ENCODE results near the gene TSPAN5. TPM values are rescaled to one million over a fixed set of nuclear protein-coding genes. Genes with fewer than 3 reads are reported as not detected.

TSPAN5 gene
- total and polyA plus RNA-seq, 2 of the 4 experiments (the other 2 are of a cell fraction) = 64.8 to 79.6 TPM

DNA sequence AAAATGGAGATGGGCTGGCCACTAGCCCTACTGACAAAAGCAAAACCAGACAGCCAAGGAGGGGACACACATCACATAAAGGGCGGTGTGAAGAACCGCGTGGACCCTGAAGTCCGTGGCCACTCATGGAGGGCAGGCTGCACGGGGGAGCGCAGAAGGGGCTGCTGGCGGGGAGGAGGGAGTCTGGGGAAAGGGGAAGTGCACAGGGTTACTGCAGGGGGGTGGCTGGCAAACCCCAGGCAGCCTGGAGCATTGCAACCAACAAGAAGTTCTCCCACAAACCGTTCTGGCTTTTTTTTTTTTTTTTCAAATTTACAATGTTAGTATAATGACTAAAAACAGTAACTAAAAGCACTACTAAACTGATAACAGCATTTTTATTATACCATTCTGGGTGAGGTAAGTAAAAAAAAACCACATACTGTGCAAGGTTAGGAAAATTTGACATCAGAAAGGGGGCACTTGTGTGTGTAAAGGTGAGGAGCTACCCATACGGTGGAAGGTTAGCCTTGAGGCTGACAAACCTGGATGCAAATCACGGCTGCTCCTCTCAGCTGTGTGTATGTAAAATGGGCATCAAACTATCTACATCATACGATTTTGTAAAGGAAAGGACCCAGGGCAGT lies 87.1 kb downstream of the TSPAN5 start:
- Histone ChIP-seq H3K27ac (ENCODE audit: insufficient read depth, low read length) (no peak overlapping the region), H2BK5ac (ENCODE audit: low read depth, low read length, poor library complexity, severe bottlenecking) (no peak overlapping the region), H3K27me3 (ENCODE audit: control insufficient read depth, insufficient read depth, low read length) (no peaks in the 10 kb centered on the region), H3K9me3 (ENCODE audit: control insufficient read depth, insufficient read depth, low read length) (no peaks in the 10 kb centered on the region), H2AK9ac (replicated peaks; ENCODE audit: low read depth, low read length, poor library complexity) (no peak overlapping the region), H2BK120ac (ENCODE audit: low read depth, low read length) (no peak overlapping the region), H2BK15ac (ENCODE audit: low read depth, low read length) (no peak overlapping the region), H4K8ac (ENCODE audit: low read depth in 2 of 2, low read length in 2 of 2) (no peak overlapping the region), H4K20me1 (ENCODE audit: insufficient read depth, low read length) (peaks cover 5% of the 10 kb centered on the region), H3K9me1 (ENCODE audit: insufficient read depth, low read length) (no peaks in the 10 kb centered on the region; the same call in none of the 2 replicates), H3K79me1 (ENCODE audit: low read depth in 1 of 2, low read length in 2 of 2) (peaks cover 36 to 53% of the 10 kb centered on the region in 2 experiments), H4K5ac (ENCODE audit: low read depth, low read length) (no peak overlapping the region), H3K36me3 (ENCODE audit: control insufficient read depth, insufficient read depth, low read length) (peaks cover 6% of the 10 kb centered on the region; the same call in 1 of the 2 replicates), H2AK5ac (ENCODE audit: low read depth, low read length) (no peak overlapping the region), H3K14ac (replicated peaks; ENCODE audit: low read depth, low read length) (no peak overlapping the region), H3K4me2 (ENCODE audit: low read depth, low read length) (no peak overlapping the region), H2BK20ac (ENCODE audit: low read depth, low read length) (no peak overlapping the region), H4K91ac (ENCODE audit: insufficient read depth, low read depth, low read length) (no peak overlapping the region), H3K18ac (ENCODE audit: low read depth, low read length) (no peak overlapping the region), H2AFZ (replicated peaks; ENCODE audit: low read length, poor library complexity) (no peak overlapping the region), H3K4ac (ENCODE audit: low read depth, low read length) (no peak overlapping the region), H3K9ac (ENCODE audit: low read depth, low read length) (no peak overlapping the region), H3K23ac (ENCODE audit: low read depth, low read length) (no peak overlapping the region), H3K4me1 (ENCODE audit: control insufficient read depth, insufficient read depth, low read length) (peaks cover 9% of the 10 kb centered on the region), H3K4me3 (ENCODE audit: insufficient read depth, low read depth, low read length) (no peak overlapping the region), H3K56ac (ENCODE audit: extremely low read depth, insufficient read depth, low read length) (no peak overlapping the region)
- in situ Hi-C loops (cut with MboI; ENCODE audit: low sequenced_read_pairs) = no loop called here
- CTCF ChIA-PET = no interaction called here
- dilution Hi-C loops (cut with HindIII; ENCODE audit: low sequenced_read_pairs, unreplicated experiment) = no loop called here
- BruUV-seq (replicated peaks) = no TSS peak
- POLR2A ChIA-PET (ENCODE audit: unreplicated experiment) = no interaction called here
- DNase-seq (no peak), ATAC-seq (ENCODE audit: low read depth) (no peak)
- WGBS, 2 experiments (ENCODE audit: extremely low coverage in 2 of 2, insufficient read length in 1 of 2) = 83% methylated on average over 1 of the region's 11 CpGs; no CpG with 5 or more reads in 1 of the 2 experiments
- TF ChIP-seq, protein P1, sequence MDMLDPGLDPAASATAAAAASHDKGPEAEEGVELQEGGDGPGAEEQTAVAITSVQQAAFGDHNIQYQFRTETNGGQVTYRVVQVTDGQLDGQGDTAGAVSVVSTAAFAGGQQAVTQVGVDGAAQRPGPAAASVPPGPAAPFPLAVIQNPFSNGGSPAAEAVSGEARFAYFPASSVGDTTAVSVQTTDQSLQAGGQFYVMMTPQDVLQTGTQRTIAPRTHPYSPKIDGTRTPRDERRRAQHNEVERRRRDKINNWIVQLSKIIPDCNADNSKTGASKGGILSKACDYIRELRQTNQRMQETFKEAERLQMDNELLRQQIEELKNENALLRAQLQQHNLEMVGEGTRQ (IDR thresholded peaks at IDR 0.05; ENCODE audit: low read depth, low read length) = no peak
- TF ChIP-seq BHLHE40 (IDR thresholded peaks at IDR 0.05; ENCODE audit: low read depth, low read length) (no peak), MAZ (IDR thresholded peaks at IDR 0.05; ENCODE audit: borderline replicate concordance, low read depth, low read length) (no peak), SMC3 (IDR thresholded peaks at IDR 0.05; ENCODE audit: low read depth, low read length) (no peak), CHD1 (IDR thresholded peaks at IDR 0.05; ENCODE audit: low read depth, low read length) (no peak), FOS (IDR thresholded peaks at IDR 0.05; ENCODE audit: low read depth, low read length) (no peak)
- TF ChIP-seq, protein P2, sequence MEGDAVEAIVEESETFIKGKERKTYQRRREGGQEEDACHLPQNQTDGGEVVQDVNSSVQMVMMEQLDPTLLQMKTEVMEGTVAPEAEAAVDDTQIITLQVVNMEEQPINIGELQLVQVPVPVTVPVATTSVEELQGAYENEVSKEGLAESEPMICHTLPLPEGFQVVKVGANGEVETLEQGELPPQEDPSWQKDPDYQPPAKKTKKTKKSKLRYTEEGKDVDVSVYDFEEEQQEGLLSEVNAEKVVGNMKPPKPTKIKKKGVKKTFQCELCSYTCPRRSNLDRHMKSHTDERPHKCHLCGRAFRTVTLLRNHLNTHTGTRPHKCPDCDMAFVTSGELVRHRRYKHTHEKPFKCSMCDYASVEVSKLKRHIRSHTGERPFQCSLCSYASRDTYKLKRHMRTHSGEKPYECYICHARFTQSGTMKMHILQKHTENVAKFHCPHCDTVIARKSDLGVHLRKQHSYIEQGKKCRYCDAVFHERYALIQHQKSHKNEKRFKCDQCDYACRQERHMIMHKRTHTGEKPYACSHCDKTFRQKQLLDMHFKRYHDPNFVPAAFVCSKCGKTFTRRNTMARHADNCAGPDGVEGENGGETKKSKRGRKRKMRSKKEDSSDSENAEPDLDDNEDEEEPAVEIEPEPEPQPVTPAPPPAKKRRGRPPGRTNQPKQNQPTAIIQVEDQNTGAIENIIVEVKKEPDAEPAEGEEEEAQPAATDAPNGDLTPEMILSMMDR (conservative IDR thresholded peaks at IDR 0.05; ENCODE audit: low read depth, low read length) = no peak
- intact Hi-C loops (cut with micrococcal nuclease) = no loop called here

Measured in IMR-90 (cell line).